ENCODE results near the gene RAD51B.

RAD51B gene

DNA sequence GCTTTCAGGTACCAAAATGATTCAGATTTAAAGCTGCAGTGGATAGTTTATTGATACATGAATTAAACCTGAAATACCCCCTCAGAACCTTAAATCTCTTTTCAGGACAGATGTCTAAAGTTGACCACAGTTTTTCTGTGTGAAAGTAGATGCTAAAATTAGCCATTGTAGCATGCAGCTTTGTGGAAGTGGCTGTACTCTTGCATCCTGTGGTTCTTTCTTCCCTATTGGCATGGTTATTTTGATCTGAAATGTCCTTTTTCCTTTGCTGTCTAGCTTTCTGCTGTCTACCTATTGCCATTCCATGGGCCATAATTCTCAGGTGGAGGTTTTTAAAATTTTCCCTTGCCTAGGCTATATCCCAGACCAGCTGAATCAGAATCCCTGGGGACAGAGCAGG lies 517.7 kb downstream of the RAD51B start:
- DNase-seq (ENCODE audit: low read depth): no peak

DNA sequence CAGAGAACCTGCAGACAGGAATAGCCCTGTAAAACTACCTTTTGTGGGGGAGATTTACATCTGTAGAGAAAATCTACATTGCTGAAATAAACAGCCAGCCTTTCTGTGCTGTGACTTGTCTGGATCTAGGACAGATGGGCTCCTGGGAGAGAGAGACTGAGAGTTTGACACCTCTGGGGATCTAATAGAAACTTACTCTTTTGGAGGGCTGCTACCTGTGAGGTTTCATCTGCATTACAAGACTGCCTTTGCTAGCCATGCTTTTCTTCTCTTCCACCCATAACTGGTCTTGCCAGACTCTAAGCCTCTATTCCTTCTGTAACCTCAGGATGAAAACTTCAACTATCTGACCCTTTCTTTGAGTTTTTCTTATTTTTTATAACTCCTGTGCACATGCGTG lies 520.7 kb downstream of the RAD51B start:
- DNase-seq (ENCODE audit: low read depth): no peak

- DNase-seq (ENCODE audit: low read depth): no peak
Measured at GRCh38 chr14:68341411-68342212, 522.0 kb downstream of the RAD51B start.

- no peak for DNase-seq (ENCODE audit: low read depth)
Measured at GRCh38 chr14:68342216-68342763, 522.7 kb downstream of the RAD51B start.

- DNase-seq (ENCODE audit: low read depth): no peak
Measured at GRCh38 chr14:68343534-68344118, 524.0 kb downstream of the RAD51B start.

- no peak for DNase-seq (ENCODE audit: low read depth)
Measured at GRCh38 chr14:68345738-68346137, 526.2 kb downstream of the RAD51B start.

GRCh38 chr14:68346556-68347343 lies 527.2 kb downstream of the RAD51B start:
- DNase-seq (ENCODE audit: low read depth): no peak

- DNase-seq (ENCODE audit: low read depth): no peak
Measured at GRCh38 chr14:68349900-68350629, 530.5 kb downstream of the RAD51B start.

DNA sequence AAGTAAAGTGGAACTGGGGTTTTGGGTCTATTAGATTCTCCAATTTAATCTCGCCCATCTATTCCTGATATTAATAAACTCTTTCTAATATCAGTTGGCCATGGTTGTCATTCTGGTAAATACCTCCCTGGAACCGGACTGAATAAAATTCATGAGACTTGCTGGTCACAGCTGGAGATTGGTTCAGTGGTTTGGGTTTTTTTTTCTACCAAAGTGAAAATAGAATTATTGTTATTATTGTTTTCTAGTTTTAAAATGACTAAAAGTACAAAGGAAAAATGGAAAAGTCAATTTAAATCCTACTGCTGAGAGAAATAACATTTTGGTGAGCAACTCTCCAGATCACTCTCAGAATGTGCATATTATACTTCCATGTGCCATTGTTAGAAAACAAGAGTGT lies 535.8 kb downstream of the RAD51B start:
- DNase-seq (ENCODE audit: low read depth): no peak

GRCh38 chr14:68357777-68358176 lies 538.2 kb downstream of the RAD51B start:
- DNase-seq (ENCODE audit: low read depth): no peak

- DNase-seq (ENCODE audit: low read depth): no peak
Measured at GRCh38 chr14:68358500-68358899, 538.9 kb downstream of the RAD51B start.

DNA sequence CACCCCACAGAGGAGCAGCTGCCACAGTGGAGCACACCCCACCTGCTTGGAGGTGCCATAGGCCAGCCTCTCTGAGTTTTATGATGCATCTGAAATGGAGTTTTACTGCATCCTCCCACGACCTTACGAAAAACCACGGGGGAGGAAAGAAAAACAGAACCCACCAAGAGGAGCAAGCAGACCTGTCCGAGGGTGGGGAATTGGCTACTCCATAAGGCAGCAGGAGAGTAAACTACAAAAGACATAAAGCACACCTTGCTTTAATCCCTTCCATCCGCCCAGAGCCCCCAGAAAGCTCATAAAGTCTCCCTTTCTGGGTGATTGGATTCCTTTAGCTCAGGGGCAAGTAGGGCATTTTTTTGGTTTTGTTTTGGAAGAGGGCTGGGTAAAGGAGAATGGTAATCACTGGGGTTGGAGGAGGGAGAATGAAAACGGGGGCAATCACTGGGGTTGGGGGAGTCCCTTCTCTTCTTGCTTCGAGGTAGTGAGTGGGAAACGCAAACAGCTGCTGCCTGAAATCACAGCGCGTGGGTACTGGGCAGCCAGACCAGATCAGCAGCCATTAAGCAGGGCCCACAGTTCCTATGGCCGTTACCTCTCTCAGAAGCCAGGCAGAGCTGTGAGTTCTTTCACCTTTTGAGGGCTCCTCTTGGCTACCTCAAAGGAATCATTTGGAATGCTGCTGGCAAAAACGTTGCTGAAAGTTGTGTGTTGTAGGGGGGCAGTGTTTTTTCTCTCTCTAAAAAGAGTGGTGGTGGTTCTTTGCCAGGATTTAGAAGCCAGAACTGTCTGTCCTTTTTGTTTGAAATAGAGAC lies 539.6 kb downstream of the RAD51B start:
- no peak for DNase-seq (ENCODE audit: low read depth)

GRCh38 chr14:68359837-68360552 lies 540.4 kb downstream of the RAD51B start:
- DNase-seq (ENCODE audit: low read depth): no peak

DNA sequence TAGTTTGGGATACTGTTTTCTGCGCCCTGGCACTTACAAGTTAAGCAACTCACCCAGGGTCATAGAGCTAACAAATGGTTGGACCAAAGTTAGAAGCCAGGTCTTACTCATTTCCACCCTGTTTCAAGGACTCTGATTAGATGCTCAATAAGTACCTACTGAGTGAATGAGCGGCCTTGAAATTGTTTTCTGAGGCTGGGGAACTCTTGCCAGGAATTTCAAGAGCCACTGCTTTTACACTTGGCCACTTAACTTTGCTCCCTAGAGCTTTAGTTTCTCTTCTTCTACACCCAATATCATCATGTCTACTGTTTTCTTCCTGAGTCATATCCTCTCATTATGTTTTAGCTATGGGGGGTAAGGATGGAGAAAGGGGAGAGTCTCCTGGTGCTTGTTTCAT lies 541.7 kb downstream of the RAD51B start:
- DNase-seq (ENCODE audit: low read depth): no peak

DNA sequence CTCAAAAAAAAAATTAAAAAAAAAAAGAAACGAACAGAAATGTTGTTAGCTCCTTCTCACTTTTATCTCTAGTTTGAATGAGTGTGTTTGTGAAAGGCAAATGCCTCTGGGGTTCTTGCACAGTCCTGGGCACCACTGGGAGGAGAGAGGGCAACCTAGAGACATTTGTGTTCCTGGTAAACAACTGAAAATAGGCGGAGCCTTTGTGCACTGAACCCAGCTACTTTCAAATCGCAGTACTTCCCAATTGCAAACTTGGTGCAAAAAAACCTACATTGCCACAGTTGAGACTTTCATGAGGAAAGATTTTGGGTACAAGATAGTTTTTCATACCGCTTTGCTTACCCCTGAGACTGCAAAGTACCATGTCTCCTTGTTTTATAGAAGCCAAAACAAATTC lies 543.3 kb downstream of the RAD51B start:
- DNase-seq (ENCODE audit: low read depth): no peak

DNA sequence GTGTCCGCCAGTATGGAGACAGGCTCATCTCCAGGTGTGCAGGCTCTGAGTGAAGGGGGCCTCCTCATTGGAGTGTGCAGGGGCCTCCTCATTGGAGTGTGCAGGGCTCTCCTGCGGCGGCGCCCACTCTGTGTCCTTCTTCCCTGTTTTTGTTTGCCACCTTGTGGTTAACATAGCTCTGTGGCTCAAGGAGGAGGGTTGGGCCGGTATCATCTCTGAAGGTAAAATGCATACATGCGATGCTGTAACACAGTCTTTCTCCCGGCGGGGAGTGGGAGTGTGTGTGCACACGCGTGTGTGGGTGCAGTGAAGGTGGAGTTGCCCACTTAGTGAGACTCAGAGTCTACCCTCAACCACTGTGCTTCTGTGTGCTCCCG lies 543.9 kb downstream of the RAD51B start:
- DNase-seq (ENCODE audit: low read depth): no peak

GRCh38 chr14:68363843-68364767 lies 544.5 kb downstream of the RAD51B start:
- DNase-seq (ENCODE audit: low read depth): no peak

GRCh38 chr14:68364792-68365192 lies 545.2 kb downstream of the RAD51B start:
- DNase-seq (ENCODE audit: low read depth): no peak

DNA sequence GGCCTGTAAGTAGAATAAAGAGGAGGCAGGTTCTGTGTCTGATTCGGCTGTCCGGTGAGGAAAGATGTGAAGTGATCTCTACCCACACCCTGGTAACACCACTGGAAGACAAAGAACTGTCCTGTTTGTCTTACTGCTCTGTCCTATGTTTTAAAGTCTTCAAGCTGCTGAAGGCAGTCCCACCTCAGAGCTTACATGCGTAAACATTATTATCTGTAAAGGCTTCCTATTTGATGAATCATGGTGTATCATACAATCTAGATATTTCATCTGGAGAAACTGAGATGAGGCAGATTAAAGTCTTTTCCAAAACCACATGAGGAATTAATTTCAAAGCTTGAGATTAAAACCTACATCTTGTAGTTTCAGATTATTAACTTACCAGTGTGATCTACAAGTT lies 545.6 kb downstream of the RAD51B start:
- peak; percentile 67 for DNase-seq (ENCODE audit: low read depth)
